Spinal cord (tissue), 10 donors: Measurements from ENCODE around the gene KDM2A. TPM values are rescaled to one million over a fixed set of nuclear protein-coding genes. Genes with fewer than 3 reads are reported as not detected.
"Not testable (repeated sequence)": the region's sequence is repeated elsewhere in the genome, so short reads cannot be mapped to it uniquely, and the experiment has no call there.

Experiments used
- DNase-seq, 6 donors: peaks; one replicate each; pipeline versions ENCODE4 v3.0.0 to v3.0.0-alpha.2; 2013 to 2015; ENCODE audit warnings: low spot score in 6 of 6, low read depth in 4 of 6
- H3K27ac ChIP-seq: one replicate; pipeline ENCODE4 v1.5.1; 2013; ENCODE audit warnings: low read depth, low read length, control low read depth
- H3K27me3 ChIP-seq: one replicate; pipeline ENCODE4 v1.6.1; 2013; ENCODE audit warnings: low read length; ENCODE audit not compliant: control insufficient read depth, insufficient read depth
- H3K36me3 ChIP-seq: one replicate; pipeline ENCODE4 v1.6.1; 2013; ENCODE audit warnings: low read length; ENCODE audit not compliant: control insufficient read depth, insufficient read depth
- H3K4me1 ChIP-seq: one replicate; pipeline ENCODE4 v1.6.1; 2013; ENCODE audit warnings: low read length; ENCODE audit not compliant: control insufficient read depth, insufficient read depth
- H3K4me3 ChIP-seq: one replicate; pipeline ENCODE4 v1.5.1; 2013; ENCODE audit warnings: low read depth, low read length, control low read depth
- H3K9me3 ChIP-seq: one replicate; pipeline ENCODE4 v1.6.1; 2013; ENCODE audit warnings: low read length; ENCODE audit not compliant: control insufficient read depth, insufficient read depth
- WGBS: methylation state at CpG from one replicate; pipeline ENCODE4 v1.1.5; 2013; ENCODE audit warnings: missing lambda C conversion rate; ENCODE audit not compliant: insufficient coverage; 5-methylcytosine and 5-hydroxymethylcytosine counted together
- polyA plus RNA-seq, 2 donors: library from polyadenylated mRNA; unstranded; fragments of 120-200 nt; gene quantifications; one replicate each; pipeline ENCODE4 v1.2.1, GENCODE V29; 2013; ENCODE audit not compliant: insufficient read length in 2 of 2
- total RNA-seq, 2 donors: library from RNA; depleted of rRNA in 1 of 2; stranded (reverse); fragments of 120-200 nt in 1 of 2; fragments of >200 nt in 1 of 2; gene quantifications; one replicate each; pipeline versions ENCODE4 v1.2.3 to v1.2.4, GENCODE V29; 2013 to 2014
- donor health status: healthy.

The KDM2A gene
- total and polyA plus RNA-seq, 4 donors: 46.3 to 71.5 (median 57.3) TPM

DNA sequence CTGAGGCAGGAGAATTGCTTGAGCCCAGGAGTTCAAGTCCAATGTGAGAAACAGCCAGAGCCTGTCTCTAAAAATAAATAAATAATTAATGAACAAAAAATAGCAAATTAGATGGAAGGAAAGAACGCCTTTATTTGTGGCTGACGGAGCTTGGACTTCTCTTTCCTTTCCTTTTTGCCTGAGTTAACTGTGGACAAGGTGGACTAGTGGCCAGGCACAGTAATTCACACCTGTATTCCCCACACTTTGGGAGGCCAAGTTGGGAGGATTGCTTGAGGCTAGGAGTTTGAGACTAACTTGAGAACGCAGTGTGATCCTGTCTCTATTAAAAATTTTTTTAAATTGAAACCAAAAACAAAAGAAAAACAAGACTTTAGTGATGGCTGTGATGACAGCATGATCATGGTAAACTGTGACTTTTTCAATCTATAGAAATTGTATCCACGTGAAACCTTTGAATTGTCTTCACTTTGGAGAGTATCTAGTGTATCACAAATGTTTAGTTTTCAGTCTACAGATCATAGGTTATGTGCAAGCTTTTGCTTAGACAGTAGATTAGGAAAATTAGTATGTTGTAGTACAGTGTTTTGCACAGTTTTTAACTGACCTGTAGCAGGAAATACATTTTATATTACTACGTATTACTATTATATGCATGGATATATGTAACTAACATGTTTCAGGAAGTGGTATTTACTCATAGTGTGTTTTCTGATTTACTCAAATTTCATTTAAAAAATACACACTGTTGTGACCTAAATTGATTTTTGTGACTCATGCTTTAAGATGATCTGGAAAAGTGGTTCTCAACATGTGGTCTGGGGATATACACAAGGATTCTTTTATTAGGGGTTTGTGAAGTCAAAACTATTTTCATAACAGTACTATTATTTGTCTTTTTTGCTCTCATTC is 42.1 kb downstream of the KDM2A start:
- Histone ChIP-seq H3K27ac (no peak overlapping the region), H3K27me3 (no peaks in the 10 kb centered on the region), H3K4me3 (no peak overlapping the region), H3K36me3 (no peaks in the 10 kb centered on the region), H3K9me3 (no peaks in the 10 kb centered on the region), H3K4me1 (no peaks in the 10 kb centered on the region)
- no peak for DNase-seq
- WGBS: 100% methylated on average over 3 of the region's 5 CpGs

GRCh38 chr11:67163006-67163405 is 43.9 kb downstream of the KDM2A start:
- DNase-seq: no peak
- no peak overlapping the region for H3K4me3 ChIP-seq
- no peaks in the 10 kb centered on the region for H3K4me1 ChIP-seq
- H3K36me3 ChIP-seq: no peaks in the 10 kb centered on the region
- no peak overlapping the region for H3K27ac ChIP-seq
- no peaks in the 10 kb centered on the region for H3K9me3 ChIP-seq
- no peaks in the 10 kb centered on the region for H3K27me3 ChIP-seq
- 100% methylated on average over 2 of the region's 3 CpGs for WGBS

DNA sequence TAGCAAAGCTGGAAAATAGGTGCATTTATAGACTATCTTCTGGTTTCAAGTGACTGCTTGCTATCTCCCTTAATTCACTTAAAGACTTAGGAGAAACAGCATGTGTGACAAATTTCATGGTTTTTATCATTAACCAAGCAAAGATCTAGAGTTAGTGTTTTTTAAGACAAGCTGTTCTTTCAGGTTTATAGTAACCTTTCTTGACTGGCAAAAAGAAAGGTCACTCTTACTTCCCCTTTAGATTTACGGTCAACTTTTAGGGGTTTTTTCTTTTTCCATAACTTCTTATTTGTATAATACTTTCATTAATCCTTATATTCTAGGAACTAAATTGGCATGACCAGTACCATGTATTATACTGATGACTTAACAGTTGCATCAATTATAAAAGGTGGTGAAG is 46.6 kb downstream of the KDM2A start:
- H3K4me3 ChIP-seq: no peak overlapping the region
- H3K36me3 ChIP-seq: no peaks in the 10 kb centered on the region
- no peaks in the 10 kb centered on the region for H3K9me3 ChIP-seq
- no peaks in the 10 kb centered on the region for H3K27me3 ChIP-seq
- no peaks in the 10 kb centered on the region for H3K4me1 ChIP-seq
- no peak overlapping the region for H3K27ac ChIP-seq
- DNase-seq: no peak
- no CpG with 5 or more reads among the region's 1 CpG for WGBS

GRCh38 chr11:67167091-67167490 is 48.0 kb downstream of the KDM2A start:
- Histone ChIP-seq H3K4me3 (no peak overlapping the region), H3K9me3 (no peaks in the 10 kb centered on the region), H3K4me1 (no peaks in the 10 kb centered on the region), H3K27ac (no peak overlapping the region), H3K27me3 (no peaks in the 10 kb centered on the region), H3K36me3 (no peaks in the 10 kb centered on the region)
- no peak for DNase-seq
- WGBS: no CpG with 5 or more reads among the region's 2 CpGs

DNA sequence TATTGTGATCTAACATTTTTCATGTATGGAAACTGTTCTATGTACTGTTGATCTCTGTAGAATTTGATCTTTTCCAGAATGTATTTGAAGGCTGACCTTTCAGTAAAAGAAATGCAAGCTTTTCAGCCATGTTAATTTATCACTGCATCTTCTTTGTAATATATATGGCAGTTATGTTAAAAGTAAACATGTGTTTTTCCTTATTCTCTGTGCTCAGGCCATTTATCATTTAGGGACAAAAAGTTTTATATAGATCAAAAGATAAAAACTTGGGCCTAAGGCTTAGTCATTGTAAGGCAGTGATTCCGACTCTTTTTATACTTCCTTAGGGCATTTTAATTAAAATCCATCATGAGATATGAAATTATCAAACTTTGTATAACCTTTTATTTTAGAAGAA is 48.7 kb downstream of the KDM2A start:
- H3K27ac ChIP-seq: no peak overlapping the region
- DNase-seq: no peak
- H3K4me3 ChIP-seq: no peak overlapping the region
- no peaks in the 10 kb centered on the region for H3K36me3 ChIP-seq
- H3K4me1 ChIP-seq: no peaks in the 10 kb centered on the region
- H3K27me3 ChIP-seq: no peaks in the 10 kb centered on the region
- no CpG with 5 or more reads among the region's 1 CpG for WGBS
- no peaks in the 10 kb centered on the region for H3K9me3 ChIP-seq

- not testable (repeated sequence) for H3K27me3 ChIP-seq, H3K4me1 ChIP-seq, H3K9me3 ChIP-seq, H3K4me3 ChIP-seq, DNase-seq, H3K27ac ChIP-seq, H3K36me3 ChIP-seq
- no CpG with 5 or more reads among the region's 9 CpGs for WGBS
These were observed 49.8 kb downstream of the KDM2A start for GRCh38 chr11:67168911-67169310.

DNA sequence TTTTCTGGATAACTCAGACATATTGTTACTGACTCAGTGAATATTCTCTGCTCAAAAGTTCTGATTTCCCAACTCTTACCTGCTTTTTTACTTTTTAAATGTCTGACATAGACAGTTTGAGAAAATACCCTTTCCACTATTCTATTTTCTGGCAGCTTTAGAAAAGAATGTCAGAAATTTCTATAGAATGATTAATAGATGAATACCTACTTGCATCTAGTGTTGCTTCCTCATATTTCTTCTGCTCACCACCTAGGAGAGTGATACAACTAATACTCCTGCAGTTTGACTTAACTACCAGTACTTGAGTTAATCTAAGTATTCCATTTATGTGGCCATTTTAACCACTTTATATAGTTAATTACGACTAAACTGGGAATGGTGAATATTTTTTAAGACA is 55.2 kb downstream of the KDM2A start:
- Histone ChIP-seq H3K9me3 (no peaks in the 10 kb centered on the region), H3K36me3 (no peaks in the 10 kb centered on the region), H3K4me1 (no peaks in the 10 kb centered on the region), H3K27me3 (no peaks in the 10 kb centered on the region), H3K4me3 (no peak overlapping the region), H3K27ac (no peak overlapping the region)
- no CpG with 5 or more reads among the region's 1 CpG for WGBS
- DNase-seq: no peak

DNA sequence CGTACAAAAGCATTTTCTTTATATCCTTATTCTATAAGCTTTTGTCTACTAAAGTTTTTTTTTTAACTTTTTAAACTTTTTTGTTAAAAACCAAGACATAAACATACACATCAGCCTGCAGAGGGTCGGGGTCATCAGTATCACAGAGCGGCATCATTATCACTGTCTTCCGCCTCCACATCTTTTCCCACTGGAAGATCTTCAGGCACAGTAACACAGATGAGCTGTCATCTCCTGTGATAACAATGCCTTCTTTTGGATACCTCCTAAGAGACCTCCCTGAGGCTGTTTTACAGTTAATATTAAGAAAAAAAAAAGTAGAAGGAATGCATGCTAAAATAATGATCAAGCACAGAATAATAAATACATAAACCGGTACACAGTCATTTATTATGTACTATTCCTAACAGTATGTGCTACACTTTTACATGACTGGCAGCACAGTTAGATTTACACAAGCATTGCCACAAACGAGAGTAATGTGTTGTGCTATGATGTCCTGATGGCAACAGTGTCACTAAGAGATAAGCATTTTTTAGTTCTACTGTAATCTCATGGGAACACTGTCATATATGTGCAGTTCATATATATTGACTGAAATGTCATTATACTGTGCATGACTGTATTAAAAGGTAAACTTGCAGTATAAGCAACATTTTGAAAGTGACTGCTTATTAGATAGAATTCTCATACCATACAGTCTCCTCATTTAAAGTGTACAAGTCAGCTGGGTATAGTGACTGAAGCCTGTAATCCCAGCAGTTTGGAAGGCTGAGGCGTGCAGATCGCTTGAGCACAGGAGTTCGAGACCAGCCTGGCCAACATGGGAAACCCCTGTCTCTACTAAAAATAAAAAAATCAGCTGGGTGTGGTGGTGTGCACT is 58.6 kb downstream of the KDM2A start:
- no peaks in the 10 kb centered on the region for H3K4me1 ChIP-seq
- no peaks in the 10 kb centered on the region for H3K9me3 ChIP-seq
- no peak for DNase-seq
- no peak overlapping the region for H3K27ac ChIP-seq
- no peaks in the 10 kb centered on the region for H3K27me3 ChIP-seq
- H3K4me3 ChIP-seq: no peak overlapping the region
- no peaks in the 10 kb centered on the region for H3K36me3 ChIP-seq
- WGBS: 100% methylated on average over 2 of the region's 9 CpGs

GRCh38 chr11:67178421-67178820 is 59.4 kb downstream of the KDM2A start:
- Histone ChIP-seq H3K4me1 (no peaks in the 10 kb centered on the region), H3K36me3 (no peaks in the 10 kb centered on the region), H3K4me3 (no peak overlapping the region), H3K27me3 (no peaks in the 10 kb centered on the region), H3K27ac (no peak overlapping the region), H3K9me3 (no peaks in the 10 kb centered on the region)
- no peak for DNase-seq
- WGBS: no CpG with 5 or more reads among the region's 1 CpG
